HG02973 (cell line): Measurements from ENCODE around the gene LMNA.
A peak's percentile ranks its signal among the peaks of the same experiment; 100 is the strongest.

Source experiments
- ATAC-seq: cut with Tn5 transposase; IDR thresholded peaks from one replicate; pipeline ENCODE4 v1.9.1; 2021; ENCODE audit warnings: moderate library complexity; ENCODE audit not compliant: unreplicated experiment

The LMNA gene

GRCh38 chr1:156081180-156081916 is 33.2 kb upstream of the LMNA start:
- no peak for ATAC-seq

- ATAC-seq = no peak
Observed at GRCh38 chr1:156081917-156082308, 32.6 kb upstream of the LMNA start.

GRCh38 chr1:156082309-156083091 is 32.0 kb upstream of the LMNA start, which contains the start of gene MEX3A:
TSS of gene MEX3A (minus strand) at chr1:156082465. CDS start at chr1:156081998, 467 bp downstream.
- no peak for ATAC-seq

- ATAC-seq = no peak
Observed at GRCh38 chr1:156083800-156084790, 30.4 kb upstream of the LMNA start.

GRCh38 chr1:156086256-156086662 is 28.3 kb upstream of the LMNA start:
- ATAC-seq = no peak

GRCh38 chr1:156089704-156090103 is 24.8 kb upstream of the LMNA start:
- no peak for ATAC-seq

- ATAC-seq = no peak
Observed at GRCh38 chr1:156090138-156090839, 24.2 kb upstream of the LMNA start.

- peak; percentile 47 for ATAC-seq
Observed at GRCh38 chr1:156090840-156091188, 23.7 kb upstream of the LMNA start.

GRCh38 chr1:156091610-156092009 is 22.9 kb upstream of the LMNA start:
- no peak for ATAC-seq

- ATAC-seq = no peak
Observed at GRCh38 chr1:156095906-156096508, 18.5 kb upstream of the LMNA start.

- ATAC-seq = peak; percentile 43
Observed at GRCh38 chr1:156096640-156097391, 17.7 kb upstream of the LMNA start.

GRCh38 chr1:156097499-156098178 is 16.9 kb upstream of the LMNA start:
- no peak for ATAC-seq

GRCh38 chr1:156098784-156099183 is 15.7 kb upstream of the LMNA start:
- no peak for ATAC-seq

- ATAC-seq = no peak
Observed at GRCh38 chr1:156099282-156099681, 15.2 kb upstream of the LMNA start.

- no peak for ATAC-seq
Observed at GRCh38 chr1:156100205-156100995, 14.1 kb upstream of the LMNA start.

- ATAC-seq = no peak
Observed at GRCh38 chr1:156101880-156102279, 12.6 kb upstream of the LMNA start.

GRCh38 chr1:156102633-156103511 is 11.6 kb upstream of the LMNA start:
- no peak for ATAC-seq
